RPMI7951 (cell line): ENCODE data around the gene KLHL6. TPM values are rescaled to one million over a fixed set of nuclear protein-coding genes. Genes with fewer than 3 reads are reported as not detected.
"Not testable (repeated sequence)": the region's sequence is repeated elsewhere in the genome, so short reads cannot be mapped to it uniquely, and the experiment has no call there.

ENCODE experiments used
- DNase-seq: peaks from one replicate; pipeline ENCODE4 v3.0.0-alpha.2; 2012; ENCODE audit warnings: low read depth
- total RNA-seq: library from RNA; depleted of rRNA; stranded (reverse); fragments of >200 nt; shearing (Covaris generic); gene quantifications from 2 replicates; pipeline ENCODE4 v1.2.3, GENCODE V29; 2014; rRNA removed

Gene KLHL6
- total RNA-seq, 1 experiment from 2014 or later: not detected

DNA sequence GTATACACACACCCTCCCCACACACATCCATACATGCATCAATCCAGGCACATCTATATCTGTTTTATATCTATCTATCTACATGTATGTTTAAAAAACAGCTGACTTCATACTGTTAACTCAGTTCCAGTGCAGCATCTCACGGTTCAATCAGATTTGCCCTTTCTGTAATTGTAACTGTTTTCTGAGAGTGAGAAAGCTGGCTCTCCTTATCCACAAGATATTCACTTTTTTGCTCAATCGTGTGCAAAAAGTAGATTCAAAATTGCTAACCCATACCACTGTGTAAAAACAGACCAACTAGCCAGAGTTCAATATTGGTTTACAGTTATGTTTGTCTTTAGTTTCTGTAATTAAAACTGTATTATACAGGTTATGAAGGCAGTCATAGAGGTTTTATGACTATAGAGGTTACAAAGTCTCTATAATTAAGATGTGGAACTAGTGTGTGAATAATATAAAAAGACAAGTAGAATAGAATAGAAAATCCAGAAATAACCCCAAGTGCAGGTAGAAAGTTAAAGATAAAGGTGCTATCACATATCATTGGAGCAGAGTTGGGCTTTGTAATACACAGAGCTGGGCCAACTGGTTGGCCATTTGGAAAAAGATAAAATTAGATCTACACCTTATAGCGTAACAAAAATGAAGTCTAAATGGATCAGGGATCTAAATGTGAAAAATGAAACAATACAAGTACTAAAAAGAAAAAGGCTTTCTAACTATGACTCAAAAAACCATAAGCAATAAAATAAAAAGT lies 107.0 kb downstream of the KLHL6 start:
- no peak for DNase-seq

DNA sequence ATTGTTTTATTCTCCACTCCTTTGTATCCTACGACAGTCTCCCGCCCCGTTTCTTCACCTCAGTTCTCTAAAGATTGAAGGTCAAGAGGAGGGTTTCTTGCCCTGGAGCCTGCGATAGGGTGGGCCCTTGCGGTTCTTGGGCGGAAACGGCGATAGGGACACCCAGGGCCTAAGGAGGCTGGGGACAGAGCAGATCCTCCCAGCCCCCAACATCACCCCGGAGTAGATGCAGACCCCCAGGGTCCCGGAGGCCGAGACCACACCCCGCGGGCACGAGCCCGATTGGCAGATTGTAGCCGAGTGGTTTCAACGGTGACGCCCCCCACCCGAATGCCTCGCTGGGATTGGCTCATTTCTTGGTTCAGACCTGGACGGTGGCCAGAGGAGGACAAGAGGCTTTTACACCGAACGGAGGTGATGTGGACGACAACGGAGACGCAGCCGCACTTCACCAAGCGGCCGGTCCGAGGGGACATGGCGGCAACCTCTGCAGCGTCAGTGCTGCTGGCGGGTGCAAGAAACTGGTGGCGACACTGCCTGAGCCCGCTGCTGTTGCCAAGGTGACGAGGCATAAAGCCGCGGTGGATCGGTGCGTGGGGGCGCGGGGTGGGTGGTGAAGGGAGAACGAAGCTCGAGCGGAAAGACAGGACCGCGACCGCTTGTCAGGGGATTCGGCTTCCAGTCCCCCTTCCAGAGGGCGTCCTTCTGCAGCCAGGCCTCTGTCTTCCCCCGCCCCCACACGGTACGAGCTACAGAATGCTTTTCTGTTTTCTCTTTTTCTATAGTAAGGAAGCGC lies 108.1 kb downstream of the KLHL6 start:
- peak; percentile 88 for DNase-seq

DNA sequence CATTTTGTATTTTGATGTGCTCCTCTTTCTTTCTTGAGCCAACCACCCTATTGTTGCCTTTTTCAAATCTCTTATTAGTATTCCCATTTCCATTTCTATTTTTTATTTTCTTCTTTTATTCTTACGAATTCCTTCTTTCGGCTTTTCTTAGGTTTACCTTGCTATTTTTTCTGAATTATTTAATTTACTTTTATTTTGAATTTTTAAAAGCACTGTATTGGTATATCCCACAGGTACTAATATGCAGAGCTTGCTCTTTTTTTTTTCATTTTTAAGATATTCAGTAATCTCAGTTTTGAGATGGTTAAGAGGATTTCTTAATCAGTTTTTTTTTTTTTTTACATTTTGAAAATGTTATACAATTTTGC lies 108.7 kb downstream of the KLHL6 start:
- no peak for DNase-seq

DNA sequence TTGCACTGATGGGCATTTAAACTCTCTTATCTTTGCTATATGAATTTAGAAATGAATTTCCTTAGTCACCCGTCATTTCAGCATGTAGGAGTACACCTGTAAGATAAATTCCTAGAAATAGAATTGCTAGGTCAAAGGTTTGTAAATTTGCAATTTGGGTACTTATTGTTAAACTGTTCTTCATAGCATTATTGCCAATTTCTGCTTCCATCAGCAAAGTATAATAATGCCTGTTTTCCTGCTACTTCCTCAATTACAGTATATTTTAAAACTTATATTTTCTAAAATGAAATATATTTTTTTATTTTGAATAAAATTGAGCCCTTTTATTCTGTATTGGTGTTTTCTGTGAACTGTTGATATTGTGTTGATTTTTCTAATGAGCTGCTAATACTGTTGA lies 110.8 kb downstream of the KLHL6 start:
- DNase-seq: no peak

- no peak for DNase-seq
Measured at GRCh38 chr3:183443395-183444385, 111.8 kb downstream of the KLHL6 start.

GRCh38 chr3:183442994-183443393 lies 112.5 kb downstream of the KLHL6 start:
- DNase-seq: no peak

GRCh38 chr3:183440521-183440920 lies 115.0 kb downstream of the KLHL6 start:
- DNase-seq: not testable (repeated sequence)

DNA sequence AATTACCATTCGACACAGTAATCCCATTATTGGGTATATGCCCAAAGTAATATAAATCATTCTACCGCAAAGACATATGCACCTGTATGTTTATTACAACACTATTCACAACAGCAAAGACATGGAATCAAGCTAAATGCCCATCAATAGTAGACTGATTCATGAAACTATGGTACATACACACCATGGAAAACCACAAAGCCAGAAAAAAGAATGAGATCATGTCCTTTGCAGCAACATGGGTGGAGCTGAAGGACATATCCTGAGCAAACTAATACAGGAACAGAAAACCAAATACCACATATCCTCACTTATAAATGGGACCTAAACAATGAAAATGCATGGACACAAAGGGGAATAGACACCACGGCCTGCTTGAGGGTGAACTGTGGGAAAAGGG lies 116.0 kb downstream of the KLHL6 start:
- no peak for DNase-seq

- DNase-seq: no peak
Measured at GRCh38 chr3:183438735-183439134, 116.8 kb downstream of the KLHL6 start.

DNA sequence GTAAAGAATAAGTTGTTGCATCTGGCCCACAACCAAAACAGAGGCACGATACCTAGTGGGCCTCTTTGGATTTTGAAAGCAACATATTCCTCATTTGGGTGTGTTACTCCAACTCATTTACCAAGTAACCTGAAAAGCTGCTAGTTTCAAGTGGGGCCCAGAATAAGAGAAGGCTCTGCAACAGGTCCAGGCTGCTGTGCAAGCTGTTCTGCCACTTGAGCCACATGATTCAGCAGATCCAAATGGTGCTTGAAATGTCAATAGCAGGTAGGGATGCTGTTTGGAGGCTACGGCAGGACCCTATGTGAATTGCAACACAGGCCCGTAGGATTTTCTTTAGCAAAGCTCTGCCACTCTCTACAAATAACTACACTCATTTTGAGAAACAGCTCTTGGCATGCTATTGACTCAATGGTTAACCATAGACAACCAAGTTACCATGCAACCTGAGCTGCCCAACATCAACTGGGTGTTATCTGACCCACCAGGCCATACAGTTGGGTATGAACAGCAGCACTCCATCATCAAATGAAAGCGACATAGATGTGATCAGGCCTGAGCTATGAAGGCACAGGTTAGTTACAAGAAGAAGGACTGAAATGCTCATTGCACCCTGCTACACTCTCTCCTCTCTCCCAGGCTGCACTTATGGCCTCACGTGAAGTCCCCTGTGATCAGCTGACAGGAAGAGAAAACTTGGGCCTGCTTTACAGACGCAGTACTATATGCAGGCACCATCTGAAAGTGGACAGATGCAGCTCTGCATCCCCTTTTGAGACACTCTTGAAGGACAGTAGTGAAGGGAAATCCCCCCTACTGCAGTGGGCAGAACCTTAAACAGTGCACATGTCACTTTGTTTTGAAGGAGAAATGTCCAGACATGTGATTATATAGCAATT lies 117.6 kb downstream of the KLHL6 start:
- no peak for DNase-seq

Other genes with a start within 250 kb of the KLHL6 start
- gene MCF2L2, start 127.1 kb downstream of the KLHL6 start, total RNA-seq: 0.24 TPM in 1 of 2 replicates, not detected in the other
- gene KLHL24, start 79.9 kb upstream of the KLHL6 start, total RNA-seq: 27.5 and 29.0 TPM in 2 replicates
- gene YEATS2, start 142.1 kb upstream of the KLHL6 start, total RNA-seq: 32.0 and 33.2 TPM in 2 replicates